ENCODE data around the gene PTCRA. TPM values are rescaled to one million over a fixed set of nuclear protein-coding genes. Genes with fewer than 3 reads are reported as not detected.
"Not testable (repeated sequence)": the region's sequence is repeated elsewhere in the genome, so short reads cannot be mapped to it uniquely, and the experiment has no call there.

Gene PTCRA
- total RNA-seq, 4 donors from 2014 or later: not detected

- 65% methylated on average over 3 of the region's 3 CpGs; no CpG with 5 or more reads in 1 of the 2 donors for WGBS, 2 donors (ENCODE audit: low coverage in 1 of 2)
- Histone ChIP-seq H3K27me3 (no peaks in the 10 kb centered on the region), H3K4me1 (peaks cover 7 to 26% (median 16%) of the 10 kb centered on the region in 4 donors), H3K4me3 (no peak overlapping the region), H3K36me3 (peaks cover 0 to 1% (median 0%) of the 10 kb centered on the region in 4 donors), H3K27ac (no peak overlapping the region), H3K9me3 (no peaks in the 10 kb centered on the region)
- in situ Hi-C loops (cut with MboI; ENCODE audit: low pct_ligation_motif_present in 1 of 4, low pct_unique_long_range_greater_than_20kb in 1 of 4, low sequenced_read_pairs in 3 of 4) (loop anchor here (5.0 to 25.0 kb wide), 4 partner anchors 140 to 220 kb away; partner anchors contain the start of gene TBCC (in 1 of the 4)), intact Hi-C loops (cut with DNase I; ENCODE audit: low total_unique reads) (loop anchor here (5.0 to 10.0 kb wide), 3 partner anchors 130 to 215 kb away; partner anchors contain the start of genes PRPH2 and TBCC)
- no peak for TF ChIP-seq POLR2A (IDR thresholded peaks at IDR 0.05)
- TF ChIP-seq POLR2AphosphoS5 (IDR thresholded peaks at IDR 0.05): no peak
- no peak for TF ChIP-seq EP300 (IDR thresholded peaks at IDR 0.05; ENCODE audit: low read depth)
- TF ChIP-seq CTCF (IDR thresholded peaks at IDR 0.05): no peak
- no peak for DNase-seq
These were observed 38.2 kb upstream of the PTCRA start for GRCh38 chr6:42877695-42878094.

GRCh38 chr6:42879372-42880239 is 36.2 kb upstream of the PTCRA start, which contains the start of gene RPL7L1:
TSS of gene RPL7L1 (plus strand) at chr6:42879616. CDS start at chr6:42879911, 295 bp downstream.
- no peaks in the 10 kb centered on the region for H3K9me3 ChIP-seq
- intact Hi-C loops (cut with DNase I; ENCODE audit: low total_unique reads): loop anchor here (5.0 to 10.0 kb wide), 3 partner anchors 132 to 217 kb away; partner anchors contain the start of genes PRPH2 and TBCC
- peak within 1 kb of the TSS; percentile 33 to 53 (median 48) for H3K4me3 ChIP-seq
- WGBS, 2 donors (ENCODE audit: low coverage in 1 of 2): 0 to 1% methylated on average over 12 to 41 of the region's 41 CpGs
- peaks cover 0 to 19% (median 8%) of the 10 kb centered on the region in 4 donors for H3K36me3 ChIP-seq
- TF ChIP-seq EP300 (IDR thresholded peaks at IDR 0.05; ENCODE audit: low read depth) (no peak), POLR2A (IDR thresholded peaks at IDR 0.05) (peak; percentile 71), CTCF (IDR thresholded peaks at IDR 0.05) (peak in 4 of 5 experiments; percentile 12 to 72 (median 45)), POLR2AphosphoS5 (IDR thresholded peaks at IDR 0.05) (peak; percentile 56 to 81 (median 73))
- peak; percentile 84 for DNase-seq
- H3K27me3 ChIP-seq: no peaks in the 10 kb centered on the region
- peak within 1 kb of the TSS; percentile 86 to 95 (median 91) for H3K27ac ChIP-seq
- H3K4me1 ChIP-seq: peaks cover 7 to 26% (median 16%) of the 10 kb centered on the region in 4 donors
- in situ Hi-C loops (cut with MboI; ENCODE audit: low pct_ligation_motif_present in 1 of 4, low pct_unique_long_range_greater_than_20kb in 1 of 4, low sequenced_read_pairs in 3 of 4): loop anchor here (5.0 to 25.0 kb wide), 4 partner anchors 142 to 222 kb away; partner anchors contain the start of gene TBCC (in 1 of the 4)

- H3K9me3 ChIP-seq; H3K27me3 ChIP-seq; intact Hi-C loops (cut with DNase I; ENCODE audit: low total_unique reads); DNase-seq: not testable (repeated sequence)
- peak overlapping the region; percentile 86 to 95 (median 91) for H3K27ac ChIP-seq
- H3K4me3 ChIP-seq: peak overlapping the region; percentile 33 to 53 (median 48)
- 5 to 8% methylated on average over 7 to 25 of the region's 25 CpGs for WGBS, 2 donors (ENCODE audit: low coverage in 1 of 2)
- peaks cover 7 to 26% (median 16%) of the 10 kb centered on the region in 4 donors for H3K4me1 ChIP-seq
- in situ Hi-C loops (cut with MboI; ENCODE audit: low pct_ligation_motif_present in 1 of 4, low pct_unique_long_range_greater_than_20kb in 1 of 4, low sequenced_read_pairs in 3 of 4): loop anchor here in 1 of 4 donors (25.0 kb wide), 1 partner anchor 143 kb away; the partner anchor contains the start of gene TBCC
- peaks cover 0 to 26% (median 11%) of the 10 kb centered on the region in 4 donors for H3K36me3 ChIP-seq
These were observed 35.5 kb upstream of the PTCRA start for GRCh38 chr6:42880240-42880817.

GRCh38 chr6:42880871-42881270 is 35.0 kb upstream of the PTCRA start:
- H3K27me3 ChIP-seq; H3K9me3 ChIP-seq; intact Hi-C loops (cut with DNase I; ENCODE audit: low total_unique reads); DNase-seq: not testable (repeated sequence)
- Histone ChIP-seq H3K4me1 (peaks cover 7 to 26% (median 16%) of the 10 kb centered on the region in 4 donors), H3K36me3 (peaks cover 0 to 31% (median 14%) of the 10 kb centered on the region in 4 donors), H3K27ac (peak overlapping the region; percentile 86 to 95 (median 91)), H3K4me3 (peak overlapping the region in 3 of 4 donors; percentile 45 to 53 (median 52))
- WGBS, 2 donors (ENCODE audit: low coverage in 1 of 2): 74% methylated on average over 12 of the region's 12 CpGs; no CpG with 5 or more reads in 1 of the 2 donors
- in situ Hi-C loops (cut with MboI; ENCODE audit: low pct_ligation_motif_present in 1 of 4, low pct_unique_long_range_greater_than_20kb in 1 of 4, low sequenced_read_pairs in 3 of 4): loop anchor here in 1 of 4 donors (25.0 kb wide), 1 partner anchor 144 kb away; the partner anchor contains the start of gene TBCC

All from transverse colon (tissue), 4 donors.